Chondrocyte (in vitro differentiated cells): ENCODE results near the gene PLXNA3. TPM values are rescaled to one million over a fixed set of nuclear protein-coding genes. Genes with fewer than 3 reads are reported as not detected.

ENCODE experiments used
- DNase-seq: peaks from one replicate; pipeline ENCODE4 v3.0.0; 2021; ENCODE audit warnings: mixed read lengths, low spot score
- H3K27ac Mint-ChIP-seq: one replicate; pipeline ENCODE4 v1.8.0; 2021; ENCODE audit warnings: mild to moderate bottlenecking, moderate library complexity, mixed read lengths; ENCODE audit not compliant: unreplicated experiment
- H3K27me3 Mint-ChIP-seq: 2 replicates; pipeline ENCODE4 v1.8.0; 2021; ENCODE audit warnings: low read depth, mixed read lengths
- H3K36me3 Mint-ChIP-seq: 2 replicates; pipeline ENCODE4 v1.8.0; 2021; ENCODE audit warnings: low read depth, mixed read lengths
- H3K4me1 Mint-ChIP-seq: 2 replicates; pipeline ENCODE4 v1.8.0; 2021; ENCODE audit warnings: low read depth, mild to moderate bottlenecking, mixed read lengths
- H3K4me3 Mint-ChIP-seq: one replicate; pipeline ENCODE4 v1.8.0; 2021; ENCODE audit warnings: mild to moderate bottlenecking, moderate library complexity, mixed read lengths; ENCODE audit not compliant: unreplicated experiment
- H3K9me3 Mint-ChIP-seq: 2 replicates; pipeline ENCODE4 v1.8.0; 2021; ENCODE audit warnings: low read depth, mixed read lengths
- CTCF ChIP-seq: fragments of 200-600 bp; sonication (generic); IDR thresholded peaks from 2 replicates; pipeline ENCODE4 v1.5.0; 2021; ENCODE audit warnings: antibody characterized with exemption, mild to moderate bottlenecking, moderate library complexity
- total RNA-seq: library from RNA; stranded (reverse); gene quantifications from 3 replicates; pipeline ENCODE4 v1.2.1, GENCODE V29; 2021

The PLXNA3 gene
- total RNA-seq, 1 donor from 2014 or later, result 205 TPM

- peaks cover 13% of the 10 kb centered on the region for H3K4me1 Mint-ChIP-seq
- no peak for TF ChIP-seq CTCF
- peaks cover 6% of the 10 kb centered on the region for H3K36me3 Mint-ChIP-seq
- H3K27me3 Mint-ChIP-seq, result no peaks in the 10 kb centered on the region
- no peak for DNase-seq
- peak overlapping the region; percentile 73 for H3K27ac Mint-ChIP-seq
- peaks cover 5% of the 10 kb centered on the region for H3K9me3 Mint-ChIP-seq
- H3K4me3 Mint-ChIP-seq, result peak overlapping the region; percentile 60
Observed at GRCh38 chrX:154436374-154436982, 21.6 kb upstream of the PLXNA3 start.

- TF ChIP-seq CTCF, result no peak
- H3K4me3 Mint-ChIP-seq, result peak within 1 kb of the TSS; percentile 86
- peak; percentile 84 for DNase-seq
- peak within 1 kb of the TSS; percentile 77 for H3K27ac Mint-ChIP-seq
- H3K9me3 Mint-ChIP-seq, result peaks cover 5% of the 10 kb centered on the region
- peaks cover 13% of the 10 kb centered on the region for H3K4me1 Mint-ChIP-seq
- peaks cover 6% of the 10 kb centered on the region for H3K36me3 Mint-ChIP-seq
- H3K27me3 Mint-ChIP-seq, result no peaks in the 10 kb centered on the region
Observed at GRCh38 chrX:154436983-154437752, 20.9 kb upstream of the PLXNA3 start, which contains the start of gene GDI1. GDI1 (plus strand) TSS chrX:154437154; CDS start chrX:154437255, 101 bp downstream.

DNA sequence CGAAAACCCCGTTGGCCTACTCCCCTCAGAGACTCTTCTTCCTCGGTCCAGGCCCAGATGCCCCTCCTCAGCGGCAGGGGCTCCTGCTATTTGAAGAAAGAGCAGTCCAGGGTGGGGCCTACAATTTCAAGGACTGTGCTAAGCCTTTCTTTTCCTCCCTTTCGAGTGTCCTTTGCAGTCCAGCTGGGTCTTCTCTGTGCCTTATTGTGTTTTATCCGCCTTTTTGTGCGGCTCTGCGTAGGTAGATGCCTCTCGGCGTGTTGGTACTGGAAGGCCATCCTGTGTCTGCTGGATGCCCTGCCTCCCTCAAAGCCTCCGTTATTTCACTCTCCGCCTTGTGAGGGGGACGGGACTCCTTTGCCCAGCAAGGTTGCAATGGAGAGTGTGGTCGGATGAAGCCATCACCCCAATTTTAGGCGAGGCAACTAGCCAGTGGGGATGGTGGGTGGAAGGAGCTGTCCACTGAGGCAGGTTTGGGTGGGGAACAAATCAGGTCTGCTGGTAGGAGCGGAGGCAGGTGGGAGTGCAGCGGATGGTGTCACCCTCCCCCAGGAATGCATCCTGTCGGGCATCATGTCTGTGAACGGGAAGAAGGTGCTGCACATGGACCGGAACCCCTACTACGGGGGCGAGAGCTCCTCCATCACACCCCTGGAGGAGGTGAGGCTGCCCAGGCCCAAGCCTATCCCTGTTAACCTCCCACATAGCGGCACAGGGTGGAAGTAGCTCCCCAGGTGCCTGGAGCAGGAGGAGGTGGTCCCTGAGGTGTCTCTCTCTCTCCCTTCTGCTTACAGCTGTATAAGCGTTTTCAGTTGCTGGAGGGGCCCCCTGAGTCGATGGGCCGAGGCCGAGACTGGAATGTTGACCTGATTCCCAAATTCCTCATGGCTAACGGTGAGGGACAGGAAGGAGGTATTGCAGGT is 19.8 kb upstream of the PLXNA3 start:
- no peak for TF ChIP-seq CTCF
- Mint-ChIP-seq H3K36me3 (peaks cover 4% of the 10 kb centered on the region), H3K9me3 (peaks cover 5% of the 10 kb centered on the region), H3K27ac (peak overlapping the region; percentile 77), H3K4me3 (peak overlapping the region; percentile 86), H3K4me1 (peaks cover 13% of the 10 kb centered on the region), H3K27me3 (no peaks in the 10 kb centered on the region)
- DNase-seq, result no peak

- H3K9me3 Mint-ChIP-seq, result peaks cover 5% of the 10 kb centered on the region
- H3K27me3 Mint-ChIP-seq, result no peaks in the 10 kb centered on the region
- peaks cover 17% of the 10 kb centered on the region for H3K4me1 Mint-ChIP-seq
- TF ChIP-seq CTCF, result no peak
- H3K4me3 Mint-ChIP-seq, result no peak overlapping the region
- peaks cover 4% of the 10 kb centered on the region for H3K36me3 Mint-ChIP-seq
- DNase-seq, result no peak
- no peak overlapping the region for H3K27ac Mint-ChIP-seq
Observed at GRCh38 chrX:154439841-154440240, 18.2 kb upstream of the PLXNA3 start.
